K562 (cell line): ENCODE results near the gene DPP3. TPM values are rescaled to one million over a fixed set of nuclear protein-coding genes. Genes with fewer than 3 reads are reported as not detected.
A peak's percentile ranks its signal among the peaks of the same experiment; 100 is the strongest.
"Not testable (repeated sequence)": the region's sequence is repeated elsewhere in the genome, so short reads cannot be mapped to it uniquely, and the experiment has no call there.

Source experiments
- ATAC-seq: fragments of 200-7000 bp; cut with Tn5 transposase; 3 replicates; pipeline ENCODE4 v1.9.1; 2020; ENCODE audit warnings: moderate library complexity
- BruUV-seq: library from RNA; stranded (reverse); fragments of 400-500 nt; replicated peaks from 2 replicates; lab custom pipeline; 2021; lab: Mats Ljungman, UMichigan
- CTCF ChIA-PET: fragments of 300-600 bp; formaldehyde crosslinking; extraction: SDS; loops from one replicate; lab custom pipeline; 2021; ENCODE audit warnings: low intra/inter-chr PET ratio; lab: Yijun Ruan, JAX
- POLR2A ChIA-PET: fragments of 300-600, 350-650 bp; sonication (Branson Sonifier 250); formaldehyde crosslinking; extraction: SDS; loops from one replicate; lab custom pipeline; 2021; ENCODE audit warnings: antibody characterized with exemption, inconsistent platforms; lab: Yijun Ruan, JAX
- DNase-seq, 4 experiments: peaks; one replicate each; pipeline versions ENCODE4 v3.0.0 to v3.0.0-alpha.2; 2011 to 2018; ENCODE audit warnings: low spot score in 3 of 4, mixed read lengths in 3 of 4; ENCODE audit errors: extremely low read depth in 1 of 4
- FAIRE-seq: peaks from 2 replicates; lab custom pipeline; 2011; peaks lifted over from hg19 to GRCh38; lab: Jason Lieb, UNC
- H2AFZ ChIP-seq: 2 replicates; pipeline ENCODE4 v1.6.0; 2011; ENCODE audit warnings: low read depth, low read length, control low read depth, inconsistent platforms
- H3K27ac ChIP-seq: fragments of 200-600 bp; 3 replicates; pipeline ENCODE4 v1.8.0; 2011; ENCODE audit warnings: low read depth, mild to moderate bottlenecking, control low read depth, inconsistent platforms, low read length, moderate library complexity, mixed read lengths; ENCODE audit errors: extremely low read depth
- H3K27me3 ChIP-seq, 2 experiments: fragments of 300-600 bp in 1 of 2; 2 replicates in 1 of 2; 3 replicates in 1 of 2; pipeline versions ENCODE4 v1.6.0 to v1.8.0; 2011; ENCODE audit warnings: inconsistent platforms in 2 of 2, low read length in 2 of 2, mild to moderate bottlenecking in 1 of 2, mixed read lengths in 1 of 2, moderate library complexity in 1 of 2; ENCODE audit not compliant: control insufficient read depth in 2 of 2, insufficient read depth in 2 of 2
- H3K36me3 ChIP-seq: fragments of 300-600 bp; 3 replicates; pipeline ENCODE4 v1.8.0; 2011; ENCODE audit warnings: mild to moderate bottlenecking, low read length, inconsistent platforms; ENCODE audit not compliant: control insufficient read depth, insufficient read depth
- H3K4me1 ChIP-seq, 2 experiments: fragments of 200-600 bp in 1 of 2; replicated peaks in 1 of 2; 2 replicates in 1 of 2; 3 replicates in 1 of 2; pipeline versions ENCODE4 v1.5.1 to v1.8.0; 2011; ENCODE audit warnings: inconsistent platforms in 2 of 2, low read length in 2 of 2, mild to moderate bottlenecking in 1 of 2, mixed read lengths in 1 of 2, moderate library complexity in 1 of 2; ENCODE audit not compliant: control insufficient read depth in 2 of 2, insufficient read depth in 2 of 2
- H3K4me2 ChIP-seq: 2 replicates; pipeline ENCODE4 v1.6.1; 2011; ENCODE audit warnings: low read length, control low read depth, inconsistent platforms, mixed read lengths; ENCODE audit not compliant: insufficient read depth
- H3K4me3 ChIP-seq: fragments of 200-600 bp; sonication (generic), shearing (Covaris generic); 2 replicates; pipeline ENCODE4 v1.5.1; 2016; ENCODE audit warnings: control low read depth, inconsistent platforms
- H3K79me2 ChIP-seq: fragments of 200-600 bp; 3 replicates; pipeline ENCODE4 v1.8.0; 2011; ENCODE audit warnings: low read length, inconsistent platforms; ENCODE audit not compliant: control insufficient read depth, insufficient read depth
- H3K9ac ChIP-seq, 2 experiments: 2 replicates each; pipeline versions ENCODE4 v1.6.0 to v1.6.1; 2011; ENCODE audit warnings: low read depth in 2 of 2, low read length in 2 of 2, control low read depth in 1 of 2, inconsistent platforms in 1 of 2, mild to moderate bottlenecking in 1 of 2, mixed read lengths in 1 of 2; ENCODE audit not compliant: insufficient read depth in 1 of 2
- H3K9me1 ChIP-seq: one replicate; pipeline ENCODE4 v1.6.0; 2011; ENCODE audit warnings: inconsistent platforms, mild to moderate bottlenecking, low read length, moderate library complexity; ENCODE audit not compliant: control insufficient read depth, insufficient read depth
- H3K9me3 ChIP-seq: replicated peaks from 2 replicates; pipeline ENCODE4 v1.5.1; 2011; ENCODE audit warnings: low read depth, low read length, inconsistent platforms; ENCODE audit not compliant: control insufficient read depth, insufficient read depth
- H4K20me1 ChIP-seq: replicated peaks from 2 replicates; pipeline ENCODE4 v1.6.1; 2011; ENCODE audit warnings: low read length, inconsistent platforms, mixed read lengths; ENCODE audit not compliant: control insufficient read depth, insufficient read depth
- CHD1 ChIP-seq: fragments of 200-600 bp; sonication (generic); IDR thresholded peaks from one replicate; pipeline ENCODE4 v1.6.1; 2012; ENCODE audit warnings: mild to moderate bottlenecking, moderate library complexity, low read length, inconsistent platforms
- POLR2G ChIP-seq: fragments of 200-400 bp; formaldehyde crosslinking; IDR thresholded peaks from 2 replicates; pipeline ENCODE4 v1.6.1; 2017; ENCODE audit warnings: low read depth, mild to moderate bottlenecking, antibody characterized with exemption, low read length, moderate library complexity
- RBFOX2 ChIP-seq: fragments of 200-400 bp; formaldehyde crosslinking; IDR thresholded peaks from 2 replicates; pipeline ENCODE4 v1.6.1; 2017; ENCODE audit warnings: low read depth, mild to moderate bottlenecking, low read length, moderate library complexity
- ZSCAN29 ChIP-seq: fragments of 450-650 bp; IDR thresholded peaks from 2 replicates; pipeline ENCODE4 v1.6.1; 2017
- WGBS: fragments of 100-300 bp; shearing (Covaris generic); methylation state at CpG from one replicate; pipeline ENCODE4 v1.1.6; 2016; ENCODE audit warnings: low coverage, mixed read lengths; ENCODE audit not compliant: insufficient coverage; ENCODE audit errors: missing lambda C conversion rate; 5-methylcytosine and 5-hydroxymethylcytosine counted together
- in situ Hi-C: fragments of 300-500 bp; cut with MboI; formaldehyde crosslinking; loops from 4 replicates; pipeline ENCODE4 v1.15.0; 2018; ENCODE audit warnings: inconsistent platforms, mixed read lengths
- intact Hi-C: fragments of 100-400 bp; cut with micrococcal nuclease; formaldehyde crosslinking; loops from 2 replicates; pipeline ENCODE4 v1.14.2; 2022
- polyA plus RNA-seq, 8 experiments: library from polyadenylated mRNA; depleted of rRNA in 4 of 8; stranded (reverse) in 5 of 8; unstranded in 3 of 8; fragments of >200 nt; fragmentation: Nextera tagmentation in 2 of 8; fragmentation: Illumina TruSeq in 1 of 8; extraction: Ambion mirVana in 2 of 8; extraction: Trizol in 1 of 8; gene quantifications; 2 replicates each; pipeline versions ENCODE4 v1.2.1 to v1.2.3, GENCODE V29; 2011 to 2014; ENCODE audit warnings: inconsistent platforms in 1 of 8, missing spikeins in 1 of 8
- total RNA-seq, 7 experiments: library from RNA; depleted of rRNA in 6 of 7; stranded (reverse); fragments of >200 nt in 6 of 7; fragmentation: Illumina TruSeq in 2 of 7; extraction: Trizol in 2 of 7; gene quantifications; 2 replicates each; pipeline versions ENCODE4 v1.2.1 to v1.2.3, GENCODE V29; 2011 to 2021; ENCODE audit warnings: low replicate concordance in 1 of 7

DPP3 gene
- total and polyA plus RNA-seq, 9 of the 15 experiments (the other 6 are each of a cell fraction or from before 2014, with no cell fraction given): 3.7 to 69.2 (median 43.3) TPM

DNA sequence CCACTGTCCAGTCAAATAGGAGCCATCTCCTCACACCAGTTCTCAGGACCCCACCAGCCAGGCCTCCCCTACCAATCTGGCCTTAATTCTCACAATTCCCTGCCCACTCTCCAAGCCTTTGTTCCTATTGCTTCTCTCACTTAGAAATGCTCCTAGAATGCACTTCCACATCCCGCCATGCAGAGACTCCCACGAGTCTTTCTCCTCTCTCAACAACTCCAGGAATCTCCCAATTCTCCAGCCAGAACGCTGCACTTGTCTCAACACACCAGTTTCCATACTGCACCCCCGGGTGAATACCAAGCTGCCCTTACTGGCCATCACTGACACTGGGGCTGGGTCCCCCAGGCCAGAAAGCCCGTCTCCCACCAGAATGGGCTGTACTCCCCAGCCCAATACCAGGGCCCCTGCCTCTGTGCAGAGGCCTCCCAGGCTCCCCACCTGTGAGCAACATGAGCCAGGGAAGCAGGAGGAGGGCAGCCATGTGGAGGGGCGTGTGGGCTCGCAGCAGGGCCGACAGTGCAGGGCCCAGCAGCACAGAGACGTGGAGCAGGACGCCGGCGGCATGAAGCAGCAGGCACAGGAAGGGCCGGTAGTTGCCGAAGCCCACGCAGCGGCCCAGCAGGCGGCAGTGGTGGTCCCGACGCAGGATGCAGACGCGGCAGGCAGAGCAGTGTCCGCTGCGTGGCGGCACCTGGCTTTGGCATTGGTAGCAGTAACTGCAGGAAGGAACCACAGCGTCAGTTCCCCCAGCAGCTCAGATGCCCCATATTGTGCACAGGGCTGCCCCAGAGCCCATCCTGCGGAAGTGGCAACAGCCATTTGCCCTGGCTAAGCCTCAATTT lies 63.3 kb downstream of the DPP3 start:
- WGBS: 85% methylated on average over 24 of the region's 26 CpGs
- no peaks in the 10 kb centered on the region for H3K9me3 ChIP-seq
- no peak for FAIRE-seq
- CTCF ChIA-PET: no interaction called here
- peaks cover 5% of the 10 kb centered on the region; the same call in 2 of the 3 replicates for H3K36me3 ChIP-seq
- H3K4me3 ChIP-seq: no peak overlapping the region
- H4K20me1 ChIP-seq: no peaks in the 10 kb centered on the region
- peaks cover 0 to 44% of the 10 kb centered on the region in 2 experiments; a peak in 3 of 5 replicates for H3K4me1 ChIP-seq
- H3K9me1 ChIP-seq: no peaks in the 10 kb centered on the region
- TF ChIP-seq ZSCAN29 (no peak), RBFOX2 (0 out of 2 replicates have a peak, but pooled peaks have one; percentile 18), CHD1 (no peak), POLR2G (peak; percentile 49)
- TF ChIP-seq, all 486 proteins: peak for 2
- no peaks in the 10 kb centered on the region for H3K27me3 ChIP-seq
- ATAC-seq: no peak
- BruUV-seq: no TSS peak
- intact Hi-C loops (no loop called here), in situ Hi-C loops (no loop called here)
- no peak for DNase-seq
- H2AFZ ChIP-seq: no peak overlapping the region
- no peak overlapping the region for H3K4me2 ChIP-seq
- H3K27ac ChIP-seq: no peak overlapping the region
- POLR2A ChIA-PET: interaction anchor here (0.9 to 1.0 kb wide), 2 partner anchors 11 to 24 kb away, joined by 3 to 4 read pairs; no protein-coding TSS in a partner anchor
- peaks cover 6% of the 10 kb centered on the region; the same call in 1 of the 3 replicates for H3K79me2 ChIP-seq
- peak overlapping the region in 1 of 2 experiments; percentile 24; a peak in 1 of 4 replicates for H3K9ac ChIP-seq

DNA sequence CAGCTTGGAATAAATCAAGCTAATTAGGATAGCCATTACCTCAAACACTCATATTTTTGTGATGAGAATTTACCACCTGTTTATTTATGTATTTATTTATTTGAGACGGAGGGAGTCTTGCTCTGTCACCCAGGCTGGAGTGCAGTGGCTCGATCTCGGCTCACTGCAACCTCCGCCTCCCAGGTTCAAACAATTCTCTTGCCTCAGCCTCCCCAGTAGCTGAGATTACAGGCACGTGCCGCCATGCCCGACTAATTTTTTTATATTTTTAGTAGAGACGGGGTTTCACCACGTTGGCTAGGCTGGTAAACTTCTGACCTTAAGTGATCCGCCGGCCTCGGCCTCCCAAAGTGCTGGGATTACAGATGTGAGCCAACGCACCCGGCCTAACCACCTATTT lies 64.7 kb downstream of the DPP3 start:
- H3K36me3 ChIP-seq, intact Hi-C loops, H3K9me1 ChIP-seq, H3K9me3 ChIP-seq, FAIRE-seq, H3K79me2 ChIP-seq, DNase-seq, H3K27me3 ChIP-seq, CTCF ChIA-PET, H3K27ac ChIP-seq, ATAC-seq, in situ Hi-C loops, H4K20me1 ChIP-seq: not testable (repeated sequence)
- BruUV-seq: TSS peak; percentile 85
- 37% methylated on average over 14 of the region's 14 CpGs for WGBS
- POLR2A ChIA-PET: interaction anchor here (0.7 to 1.8 kb wide), 4 partner anchors 72 to 133 kb away, joined by 3 to 7 read pairs (median 4); partner anchors contain the start of gene RBM4B
- peak overlapping the region; percentile 75 for H3K4me2 ChIP-seq
- 0 out of 2 replicates have a peak overlapping the region, but pooled peaks have one; percentile 81 for H2AFZ ChIP-seq
- H3K4me1 ChIP-seq: peaks cover 0 to 38% of the 10 kb centered on the region in 2 experiments; a peak in 4 of 5 replicates
- H3K9ac ChIP-seq: peak overlapping the region; percentile 75 to 81; a peak in 3 of 4 replicates
- H3K4me3 ChIP-seq: peak overlapping the region; percentile 94
